GM12878 (cell line): ENCODE data around the gene LRRTM3. TPM values are rescaled to one million over a fixed set of nuclear protein-coding genes. Genes with fewer than 3 reads are reported as not detected.

Experiments used
- ATAC-seq: fragments of 200-7000 bp; cut with Tn5 transposase; 3 replicates; pipeline ENCODE4 v1.9.1; 2020; ENCODE audit warnings: mild to moderate bottlenecking, moderate library complexity
- BruUV-seq: library from RNA; stranded (reverse); fragments of 400-500 nt; replicated peaks from 2 replicates; lab custom pipeline; 2021; lab: Mats Ljungman, UMichigan
- CTCF ChIA-PET: fragments of 300-600 bp; sonication (Branson Sonifier 250); formaldehyde crosslinking; extraction: SDS; loops from one replicate; lab custom pipeline; 2021; ENCODE audit warnings: inconsistent platforms; lab: Yijun Ruan, JAX
- POLR2A ChIA-PET: fragments of 350-600 bp; formaldehyde crosslinking; extraction: SDS; loops from one replicate; lab custom pipeline; 2021; ENCODE audit warnings: inconsistent platforms; lab: Charles Lee
- RAD21 ChIA-PET: fragments of 300-600 bp; sonication (Branson Sonifier 250); formaldehyde crosslinking; loops from one replicate; lab custom pipeline; 2023; ENCODE audit warnings: antibody characterized with exemption; ENCODE audit not compliant: unreplicated experiment; lab: Charles Lee
- SMC1A ChIA-PET: fragments of 300-600 bp; sonication (Branson Sonifier 250); formaldehyde crosslinking; loops from one replicate; lab custom pipeline; 2023; ENCODE audit not compliant: unreplicated experiment, uncharacterized antibody; lab: Charles Lee
- DNase-seq: peaks from one replicate; pipeline ENCODE4 v3.0.0-alpha.2; 2011; ENCODE audit warnings: low read depth, low spot score
- FAIRE-seq: peaks from 3 replicates; lab custom pipeline; 2011; peaks lifted over from hg19 to GRCh38; lab: Jason Lieb, UNC
- H2AFZ ChIP-seq: 2 replicates; pipeline ENCODE4 v1.6.0; 2011; ENCODE audit warnings: low read depth, low read length, control low read depth; ENCODE audit not compliant: control insufficient read depth
- H3K27ac ChIP-seq: 2 replicates; pipeline ENCODE4 v1.5.1; 2011; ENCODE audit warnings: control low read depth; ENCODE audit not compliant: control insufficient read depth, insufficient read depth
- H3K27me3 ChIP-seq, 2 experiments: replicated peaks in 1 of 2; 2 replicates each; pipeline versions ENCODE4 v1.6.0 to v1.6.1; 2011; ENCODE audit warnings: low read length in 1 of 2; ENCODE audit not compliant: control insufficient read depth in 2 of 2, insufficient read depth in 2 of 2
- H3K36me3 ChIP-seq, 2 experiments: 2 replicates each; pipeline ENCODE4 v1.5.1; 2011; ENCODE audit warnings: low read length in 1 of 2; ENCODE audit not compliant: control insufficient read depth in 2 of 2, insufficient read depth in 2 of 2
- H3K4me1 ChIP-seq: 2 replicates; pipeline ENCODE4 v1.6.1; 2011; ENCODE audit warnings: mild to moderate bottlenecking, low read length, moderate library complexity, mixed read lengths; ENCODE audit not compliant: control insufficient read depth, insufficient read depth
- H3K4me2 ChIP-seq: 2 replicates; pipeline ENCODE4 v1.6.0; 2011; ENCODE audit warnings: control low read depth; ENCODE audit not compliant: control insufficient read depth, insufficient read depth
- H3K4me3 ChIP-seq: fragments of 200-600 bp; sonication (generic); 2 replicates; pipeline ENCODE4 v1.5.1; 2016
- H3K79me2 ChIP-seq: 2 replicates; pipeline ENCODE4 v1.6.0; 2011; ENCODE audit warnings: low read length; ENCODE audit not compliant: control insufficient read depth, insufficient read depth
- H3K9ac ChIP-seq: 2 replicates; pipeline ENCODE4 v1.8.0; 2011; ENCODE audit warnings: low read length, control low read depth, mixed read lengths; ENCODE audit not compliant: control insufficient read depth, insufficient read depth
- H3K9me3 ChIP-seq: replicated peaks from 3 replicates; pipeline ENCODE4 v1.5.1; 2011; ENCODE audit warnings: mild to moderate bottlenecking, low read length; ENCODE audit not compliant: control insufficient read depth, insufficient read depth
- H4K20me1 ChIP-seq: 2 replicates; pipeline ENCODE4 v1.6.0; 2011; ENCODE audit not compliant: control insufficient read depth, insufficient read depth
- ATF7 ChIP-seq: fragments of 450-650 bp; IDR thresholded peaks from 2 replicates; pipeline ENCODE4 v1.6.1; 2016; ENCODE audit warnings: low read depth, mild to moderate bottlenecking
- BACH1 ChIP-seq: fragments of 450-650 bp; IDR thresholded peaks from 2 replicates; pipeline ENCODE4 v1.6.1; 2017; ENCODE audit warnings: mild to moderate bottlenecking, borderline replicate concordance
- BHLHE40 ChIP-seq, 2 experiments: fragments of 450-650 bp in 1 of 2; IDR thresholded peaks; 2 replicates each; pipeline ENCODE4 v1.6.1; 2011 to 2017; ENCODE audit warnings: low read depth in 2 of 2, borderline replicate concordance in 1 of 2, improper control_type of control experiment in 1 of 2, low read length in 1 of 2, mild to moderate bottlenecking in 1 of 2
- BRCA1 ChIP-seq: IDR thresholded peaks from 2 replicates; pipeline ENCODE4 v1.6.1; 2011; ENCODE audit warnings: low read depth, low read length, improper control_type of control experiment
- CBX3 ChIP-seq: fragments of 200-600 bp; sonication (generic); IDR thresholded peaks from 2 replicates; pipeline ENCODE4 v1.6.1; 2016; ENCODE audit warnings: low read depth, borderline replicate concordance
- EGR1 ChIP-seq, 2 experiments: IDR thresholded peaks; 1 replicate in 1 of 2; 2 replicates in 1 of 2; pipeline ENCODE4 v1.6.1; 2011 to 2012; ENCODE audit warnings: low read depth in 2 of 2, low read length in 2 of 2, borderline replicate concordance in 1 of 2, mild to moderate bottlenecking in 1 of 2, moderate library complexity in 1 of 2
- EZH2 ChIP-seq: IDR thresholded peaks from 2 replicates; pipeline ENCODE4 v1.6.1; 2012; ENCODE audit warnings: low read depth, mild to moderate bottlenecking, control low read depth, inconsistent platforms, low read length, borderline replicate concordance; ENCODE audit not compliant: control insufficient read depth
- JUNB ChIP-seq: IDR thresholded peaks from 2 replicates; pipeline ENCODE4 v1.6.1; 2016; ENCODE audit warnings: antibody characterized with exemption, mild to moderate bottlenecking
- KAT2A ChIP-seq: conservative IDR thresholded peaks from 2 replicates; pipeline ENCODE4 v1.6.1; 2011; ENCODE audit warnings: low read depth, low read length; ENCODE audit not compliant: control insufficient read depth
- PAX8 ChIP-seq: fragments of 450-650 bp; IDR thresholded peaks from 2 replicates; pipeline ENCODE4 v1.6.1; 2017; ENCODE audit warnings: mild to moderate bottlenecking, moderate library complexity
- RB1 ChIP-seq: fragments of 450-650 bp; formaldehyde crosslinking; IDR thresholded peaks from 2 replicates; pipeline ENCODE4 v1.6.1; 2017; ENCODE audit warnings: mild to moderate bottlenecking, borderline replicate concordance
- RFX5 ChIP-seq: IDR thresholded peaks from 2 replicates; pipeline ENCODE4 v1.6.1; 2011; ENCODE audit warnings: low read depth, low read length, improper control_type of control experiment
- RUNX3 ChIP-seq: IDR thresholded peaks from 2 replicates; pipeline ENCODE4 v1.6.1; 2012; ENCODE audit warnings: low read length, inconsistent platforms
- SIX5 ChIP-seq: IDR thresholded peaks from 2 replicates; pipeline ENCODE4 v1.6.1; 2011; ENCODE audit warnings: mild to moderate bottlenecking, low read depth, low read length, moderate library complexity; ENCODE audit not compliant: severe bottlenecking
- TBL1XR1 ChIP-seq: IDR thresholded peaks from 2 replicates; pipeline ENCODE4 v1.6.1; 2012; ENCODE audit warnings: low read depth, low read length, improper control_type of control experiment
- ZNF622 ChIP-seq: fragments of 450-650 bp; IDR thresholded peaks from 2 replicates; pipeline ENCODE4 v1.6.1; 2017; ENCODE audit warnings: mild to moderate bottlenecking, inconsistent platforms
- WGBS: methylation state at CpG from one replicate; pipeline ENCODE4 v1.1.6; 2016; ENCODE audit warnings: low lambda C conversion rate; ENCODE audit not compliant: insufficient replicate concordance, insufficient coverage; ENCODE audit errors: missing lambda C conversion rate; 5-methylcytosine and 5-hydroxymethylcytosine counted together
- in situ Hi-C: fragments of 300-500 bp; cut with MboI; formaldehyde crosslinking; loops from 9 replicates; pipeline ENCODE4 v1.14.3; 2018; ENCODE audit warnings: mixed read lengths
- intact Hi-C: fragments of 100-400 bp; cut with micrococcal nuclease; formaldehyde crosslinking; loops from one replicate; pipeline ENCODE4 v1.14.2; 2022; ENCODE audit not compliant: unreplicated experiment
- polyA plus RNA-seq, 11 experiments: library from polyadenylated mRNA; depleted of rRNA in 4 of 11; unstranded in 6 of 11; stranded (reverse) in 5 of 11; fragments of >200 nt; fragmentation: Nextera tagmentation in 4 of 11; fragmentation: Illumina TruSeq in 1 of 11; extraction: Ambion mirVana in 4 of 11; extraction: Trizol in 1 of 11; gene quantifications; 1 replicate in 1 of 11; 2 replicates in 10 of 11; pipeline versions ENCODE4 v1.2.1 to v1.2.3, GENCODE V29; 2011 to 2016; ENCODE audit warnings: inconsistent platforms in 2 of 11, missing spikeins in 2 of 11, low read depth in 1 of 11
- total RNA-seq, 4 experiments: library from RNA; depleted of rRNA in 3 of 4; stranded (reverse); fragments of >200 nt in 3 of 4; fragmentation: Illumina TruSeq in 1 of 4; extraction: Trizol in 1 of 4; gene quantifications; 2 replicates each; pipeline versions ENCODE4 v1.2.1 to v1.2.3, GENCODE V29; 2013 to 2021
- TF ChIP-seq, protein P1 (sequence below): fragments of 450-650 bp; IDR thresholded peaks from 2 replicates; pipeline ENCODE4 v1.6.1; 2016; ENCODE audit warnings: mild to moderate bottlenecking
- TF ChIP-seq, protein P2 (sequence below): IDR thresholded peaks from 2 replicates; pipeline ENCODE4 v1.6.1; 2012; ENCODE audit warnings: low read depth, low read length, improper control_type of control experiment
- TF ChIP-seq, protein P3 (sequence below): IDR thresholded peaks from 2 replicates; pipeline ENCODE4 v1.6.1; 2012; ENCODE audit warnings: low read depth, low read length, improper control_type of control experiment
- TF ChIP-seq, protein P4 (sequence below): IDR thresholded peaks from 2 replicates; pipeline ENCODE4 v1.6.1; 2011; ENCODE audit warnings: low read depth, low read length, improper control_type of control experiment, borderline replicate concordance

LRRTM3 gene
- total and polyA plus RNA-seq, 10 of the 15 experiments (the other 5 are each of a cell fraction or from before 2014, with no cell fraction given), result not detected

DNA sequence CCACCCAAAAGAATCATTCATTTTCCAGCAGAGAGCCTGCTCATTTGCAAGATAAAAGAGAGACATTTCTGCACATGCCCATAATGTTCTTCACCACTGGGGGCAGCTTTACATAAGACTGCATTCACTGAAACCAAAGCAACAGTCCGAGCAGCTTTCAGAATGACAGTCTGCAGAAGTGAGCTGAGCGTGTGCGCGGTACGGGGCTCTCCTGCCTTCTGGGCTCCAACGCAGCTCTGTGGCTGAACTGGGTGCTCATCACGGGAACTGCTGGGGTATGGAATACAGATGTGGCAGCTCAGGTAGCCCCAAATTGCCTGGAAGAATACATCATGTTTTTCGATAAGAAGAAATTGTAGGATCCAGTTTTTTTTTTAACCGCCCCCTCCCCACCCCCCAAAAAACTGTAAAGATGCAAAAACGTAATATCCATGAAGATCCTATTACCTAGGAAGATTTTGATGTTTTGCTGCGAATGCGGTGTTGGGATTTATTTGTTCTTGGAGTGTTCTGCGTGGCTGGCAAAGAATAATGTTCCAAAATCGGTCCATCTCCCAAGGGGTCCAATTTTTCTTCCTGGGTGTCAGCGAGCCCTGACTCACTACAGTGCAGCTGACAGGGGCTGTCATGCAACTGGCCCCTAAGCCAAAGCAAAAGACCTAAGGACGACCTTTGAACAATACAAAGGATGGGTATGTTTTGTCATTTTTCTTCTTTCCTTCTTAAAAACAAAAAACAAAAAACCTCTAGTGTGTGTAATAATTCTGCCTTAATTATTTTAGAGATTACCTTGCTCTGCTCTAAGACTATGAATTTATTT is at the start of gene LRRTM3 (continued):
- TF ChIP-seq EGR1 (IDR thresholded peaks at IDR 0.05; ENCODE audit: borderline replicate concordance in 1 of 2, low read depth in 2 of 2, low read length in 2 of 2) (no peak), BHLHE40 (IDR thresholded peaks at IDR 0.05; ENCODE audit: borderline replicate concordance in 1 of 2, low read depth in 2 of 2, low read length in 1 of 2) (peak in 1 of 2 experiments; percentile 35; a peak in 1 of 4 replicates), RUNX3 (peak; percentile 39), ATF7 (0 out of 2 replicates have a peak, but pooled peaks have one; percentile 9), JUNB (peak; percentile 33; the same call in 1 of the 2 replicates), SIX5 (no peak)
- TF ChIP-seq, protein P1, sequence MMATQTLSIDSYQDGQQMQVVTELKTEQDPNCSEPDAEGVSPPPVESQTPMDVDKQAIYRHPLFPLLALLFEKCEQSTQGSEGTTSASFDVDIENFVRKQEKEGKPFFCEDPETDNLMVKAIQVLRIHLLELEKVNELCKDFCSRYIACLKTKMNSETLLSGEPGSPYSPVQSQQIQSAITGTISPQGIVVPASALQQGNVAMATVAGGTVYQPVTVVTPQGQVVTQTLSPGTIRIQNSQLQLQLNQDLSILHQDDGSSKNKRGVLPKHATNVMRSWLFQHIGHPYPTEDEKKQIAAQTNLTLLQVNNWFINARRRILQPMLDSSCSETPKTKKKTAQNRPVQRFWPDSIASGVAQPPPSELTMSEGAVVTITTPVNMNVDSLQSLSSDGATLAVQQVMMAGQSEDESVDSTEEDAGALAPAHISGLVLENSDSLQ, result peak; percentile 30; the same call in 1 of the 2 replicates
- TF ChIP-seq, protein P2, sequence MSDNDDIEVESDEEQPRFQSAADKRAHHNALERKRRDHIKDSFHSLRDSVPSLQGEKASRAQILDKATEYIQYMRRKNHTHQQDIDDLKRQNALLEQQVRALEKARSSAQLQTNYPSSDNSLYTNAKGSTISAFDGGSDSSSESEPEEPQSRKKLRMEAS, result no peak

DNA sequence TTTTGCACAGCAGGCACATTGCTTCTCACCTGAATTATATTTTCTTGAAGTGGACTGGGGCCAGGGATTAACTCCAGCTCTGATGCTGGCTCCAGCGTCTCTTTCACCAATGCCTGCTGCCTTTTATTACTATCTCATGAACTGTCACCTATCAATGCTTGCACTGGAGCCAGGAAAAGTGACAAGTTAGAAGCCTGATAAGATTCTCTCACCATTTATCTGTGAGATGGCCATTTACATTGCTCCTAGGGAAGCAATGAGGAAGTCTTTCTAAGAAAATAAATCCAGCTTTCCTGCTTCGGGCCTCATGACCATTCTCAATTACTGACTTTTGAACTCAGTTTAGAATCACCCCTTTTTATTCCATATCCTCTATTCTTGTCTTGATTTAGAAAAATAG is 48.5 kb upstream of the LRRTM3 start:
- no peak for TF ChIP-seq PAX8
- TF ChIP-seq BACH1, result no peak
- TF ChIP-seq KAT2A, result no peak
- TF ChIP-seq, protein P3, sequence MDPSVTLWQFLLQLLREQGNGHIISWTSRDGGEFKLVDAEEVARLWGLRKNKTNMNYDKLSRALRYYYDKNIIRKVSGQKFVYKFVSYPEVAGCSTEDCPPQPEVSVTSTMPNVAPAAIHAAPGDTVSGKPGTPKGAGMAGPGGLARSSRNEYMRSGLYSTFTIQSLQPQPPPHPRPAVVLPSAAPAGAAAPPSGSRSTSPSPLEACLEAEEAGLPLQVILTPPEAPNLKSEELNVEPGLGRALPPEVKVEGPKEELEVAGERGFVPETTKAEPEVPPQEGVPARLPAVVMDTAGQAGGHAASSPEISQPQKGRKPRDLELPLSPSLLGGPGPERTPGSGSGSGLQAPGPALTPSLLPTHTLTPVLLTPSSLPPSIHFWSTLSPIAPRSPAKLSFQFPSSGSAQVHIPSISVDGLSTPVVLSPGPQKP, result no peak
- no peak for TF ChIP-seq ZNF622
- no peak for TF ChIP-seq EZH2
- TF ChIP-seq CBX3, result no peak
- no peak for TF ChIP-seq EGR1 (IDR thresholded peaks at IDR 0.05; ENCODE audit: borderline replicate concordance in 1 of 2, low read depth in 2 of 2, low read length in 2 of 2)
- TF ChIP-seq RB1, result no peak
- TF ChIP-seq BRCA1, result no peak
- TF ChIP-seq RFX5, result no peak
- no peak for TF ChIP-seq TBL1XR1
- TF ChIP-seq, protein P4, sequence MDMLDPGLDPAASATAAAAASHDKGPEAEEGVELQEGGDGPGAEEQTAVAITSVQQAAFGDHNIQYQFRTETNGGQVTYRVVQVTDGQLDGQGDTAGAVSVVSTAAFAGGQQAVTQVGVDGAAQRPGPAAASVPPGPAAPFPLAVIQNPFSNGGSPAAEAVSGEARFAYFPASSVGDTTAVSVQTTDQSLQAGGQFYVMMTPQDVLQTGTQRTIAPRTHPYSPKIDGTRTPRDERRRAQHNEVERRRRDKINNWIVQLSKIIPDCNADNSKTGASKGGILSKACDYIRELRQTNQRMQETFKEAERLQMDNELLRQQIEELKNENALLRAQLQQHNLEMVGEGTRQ, result no peak
- no TSS peak for BruUV-seq
- Histone ChIP-seq H3K79me2 (no peaks in the 10 kb centered on the region), H3K9me3 (no peaks in the 10 kb centered on the region), H3K9ac (no peak overlapping the region), H4K20me1 (no peaks in the 10 kb centered on the region), H3K27me3 (no peaks in the 10 kb centered on the region), H3K4me2 (no peak overlapping the region), H3K4me3 (no peak overlapping the region), H3K36me3 (no peaks in the 10 kb centered on the region), H2AFZ (no peak overlapping the region), H3K4me1 (no peaks in the 10 kb centered on the region), H3K27ac (no peak overlapping the region)
- intact Hi-C loops, result no loop called here
- 2% methylated on average over 2 of the region's 2 CpGs for WGBS
- RAD21 ChIA-PET, result no interaction called here
- no peak for DNase-seq
- in situ Hi-C loops, result no loop called here
- POLR2A ChIA-PET, result no interaction called here
- ATAC-seq, result no peak
- FAIRE-seq, result no peak
- SMC1A ChIA-PET, result no interaction called here
- CTCF ChIA-PET, result no interaction called here
